Kidney tubule cell (primary cell): ENCODE measurements around the gene TAGLN3.

Experiments used
- DNase-seq: peaks from one replicate; pipeline ENCODE4 v3.0.0-alpha.2; 2018; ENCODE audit warnings: low spot score

The TAGLN3 gene

DNA sequence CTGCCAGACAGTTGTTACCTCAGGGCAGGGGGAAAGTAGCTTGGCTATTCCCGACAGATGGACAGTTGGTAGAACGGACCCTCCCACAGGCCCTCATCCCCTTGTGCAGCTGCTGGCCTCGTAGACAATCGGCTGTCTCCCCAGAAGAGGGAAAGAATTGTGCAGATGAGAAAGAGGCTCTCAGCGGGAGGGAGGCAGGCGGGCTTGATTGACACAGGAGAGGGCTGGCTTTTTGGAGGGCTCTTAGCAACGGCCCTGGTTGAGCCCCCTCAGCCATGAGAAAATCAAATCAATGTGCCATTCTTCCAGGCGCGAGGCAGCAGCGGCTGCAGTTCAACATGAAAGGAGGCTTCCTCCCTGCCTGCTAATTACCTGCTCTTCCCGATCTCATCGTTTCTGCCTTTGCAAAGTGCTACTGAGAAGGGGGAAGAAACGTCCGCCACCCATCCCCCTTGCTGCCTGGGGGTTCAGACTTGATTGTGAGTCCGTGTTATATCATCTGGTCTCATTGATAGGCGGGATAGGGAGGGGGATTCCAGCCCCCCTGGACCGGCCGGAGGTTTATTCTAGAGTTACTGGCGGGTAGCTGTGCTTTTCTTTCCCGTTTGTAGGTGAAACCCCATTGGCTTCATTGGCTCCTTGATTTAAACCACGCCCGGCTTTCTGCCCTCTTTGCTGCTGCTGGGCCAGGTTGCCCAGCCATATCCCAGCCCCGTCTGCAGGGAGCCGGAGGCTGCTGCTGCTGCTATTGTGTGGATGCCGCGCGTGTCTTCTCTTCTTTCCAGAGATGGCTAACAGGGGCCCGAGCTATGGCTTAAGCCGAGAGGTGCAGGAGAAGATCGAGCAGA lies at the start of gene TAGLN3:
Gene TAGLN3 (plus strand): TSS at position 287 of the 848 bp plus-strand sequence. CDS start 501 bp downstream, at position 788.
- DNase-seq, result peak; percentile 60

DNA sequence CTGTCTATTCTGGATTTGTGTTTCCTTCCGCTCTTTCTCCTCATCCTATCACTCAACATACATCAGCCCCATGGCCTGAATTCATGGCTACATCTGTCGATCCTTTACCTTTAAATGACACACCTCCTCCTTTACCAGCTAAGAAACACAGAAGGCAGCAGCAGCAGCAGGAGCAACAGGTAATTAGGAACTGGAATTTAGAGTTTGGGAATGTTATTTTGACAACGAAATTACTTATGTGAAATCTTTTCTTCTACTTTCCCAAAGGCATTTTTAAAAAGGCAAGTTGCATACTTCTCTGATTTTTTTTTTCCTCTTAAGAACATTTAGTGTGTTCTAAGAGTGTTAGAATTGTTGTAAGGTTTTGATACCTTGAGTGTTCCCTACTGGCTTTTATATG lies 49.0 kb upstream of the TAGLN3 start:
- no peak for DNase-seq

DNA sequence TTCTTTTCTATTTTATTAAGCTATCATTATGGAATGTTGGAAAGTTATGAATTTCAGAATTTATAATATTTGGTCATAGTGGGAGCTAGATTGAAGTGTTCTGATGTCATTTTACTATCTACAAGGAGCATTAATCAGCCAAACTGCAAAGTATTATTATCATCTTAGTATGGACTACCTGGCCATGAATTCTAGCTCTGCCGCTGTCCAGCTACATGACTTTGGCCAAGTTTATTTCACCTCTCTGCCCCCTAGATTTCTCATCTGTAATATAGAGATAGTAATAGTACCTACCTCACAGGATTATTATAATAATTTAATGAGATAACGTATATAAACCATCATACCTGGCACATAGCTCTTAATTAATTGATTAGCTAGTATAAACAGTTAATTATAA lies 47.7 kb upstream of the TAGLN3 start:
- no peak for DNase-seq

DNA sequence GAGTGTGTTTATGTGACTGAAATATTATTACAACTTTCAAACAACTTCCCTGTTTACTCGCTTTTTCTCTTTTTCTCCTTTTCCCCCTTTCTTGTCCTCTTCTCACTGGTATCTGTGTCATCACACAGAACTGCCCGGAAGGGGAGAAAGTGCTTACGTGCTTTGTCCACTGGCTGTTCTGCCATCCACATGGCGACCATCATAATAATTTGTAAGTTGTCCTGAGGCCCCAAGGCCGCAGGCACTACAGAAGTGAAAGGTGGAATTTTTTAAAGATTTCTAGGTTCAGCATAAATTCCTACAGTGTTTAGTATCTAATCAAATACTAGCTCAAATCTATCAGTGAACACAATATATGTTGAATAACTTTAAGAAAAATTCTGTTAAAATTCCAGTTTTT lies 46.6 kb upstream of the TAGLN3 start:
- DNase-seq, result no peak

DNA sequence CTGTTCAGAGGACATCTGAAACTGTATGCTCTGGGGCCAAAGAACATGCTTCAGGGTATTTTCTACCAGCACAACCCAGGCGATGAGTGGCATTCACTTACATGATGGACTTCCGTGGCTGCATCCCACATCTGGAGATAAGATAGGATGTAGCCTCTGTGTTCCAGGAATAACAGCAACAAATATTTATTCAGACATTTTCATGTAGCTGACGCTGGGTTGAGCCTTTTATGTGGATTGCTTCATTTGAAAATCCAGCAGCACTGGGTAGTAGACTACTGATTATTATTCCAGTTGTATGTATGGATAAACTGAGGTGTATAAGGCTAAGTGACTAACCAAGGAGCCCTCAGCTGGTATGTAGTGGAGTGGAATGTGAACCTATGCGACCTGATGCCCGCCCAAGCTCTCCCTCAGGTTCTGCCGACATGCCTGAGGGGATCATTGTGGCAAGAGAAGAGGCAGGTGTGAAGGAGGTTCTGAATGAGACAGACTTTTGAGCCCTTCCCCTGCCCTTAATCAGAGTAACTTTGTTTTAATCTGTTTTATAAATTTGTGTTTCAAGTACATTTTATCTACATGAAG lies 45.8 kb upstream of the TAGLN3 start:
- DNase-seq, result no peak

DNA sequence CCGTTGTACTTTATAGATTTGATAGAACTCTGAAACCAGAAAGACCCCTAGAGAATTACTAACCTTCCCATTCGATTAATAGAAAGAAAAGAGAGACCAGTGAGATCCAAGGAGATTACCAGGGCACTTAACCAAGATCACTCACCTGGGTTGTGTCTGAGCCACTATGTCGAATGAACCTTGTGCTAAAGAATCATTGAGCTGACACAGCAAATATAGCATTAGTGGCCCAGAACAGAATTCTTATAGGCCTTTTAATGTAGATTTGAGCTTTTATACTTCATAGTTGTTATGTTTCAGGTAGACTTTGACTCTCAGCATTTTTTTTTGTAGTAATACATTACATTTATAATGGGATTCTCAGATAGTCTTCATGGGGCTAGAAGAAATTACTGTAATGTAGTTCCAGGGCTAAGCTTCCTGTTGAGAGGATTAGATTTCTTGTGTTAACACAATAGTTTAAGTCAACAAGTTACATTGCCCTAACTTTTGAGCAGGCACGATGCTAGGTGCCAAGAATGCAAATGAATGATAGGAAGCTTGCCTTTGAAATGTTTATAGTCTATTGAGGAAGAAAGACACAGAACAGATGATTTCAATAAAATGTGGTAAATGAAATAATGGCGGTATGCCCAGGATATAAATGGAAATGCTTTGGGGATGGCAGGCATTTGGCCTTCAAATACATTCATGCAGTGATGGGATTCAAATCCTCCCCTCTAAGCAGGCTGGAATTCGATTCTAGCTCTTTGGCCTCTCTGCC lies 44.3 kb upstream of the TAGLN3 start:
- DNase-seq, result no peak

DNA sequence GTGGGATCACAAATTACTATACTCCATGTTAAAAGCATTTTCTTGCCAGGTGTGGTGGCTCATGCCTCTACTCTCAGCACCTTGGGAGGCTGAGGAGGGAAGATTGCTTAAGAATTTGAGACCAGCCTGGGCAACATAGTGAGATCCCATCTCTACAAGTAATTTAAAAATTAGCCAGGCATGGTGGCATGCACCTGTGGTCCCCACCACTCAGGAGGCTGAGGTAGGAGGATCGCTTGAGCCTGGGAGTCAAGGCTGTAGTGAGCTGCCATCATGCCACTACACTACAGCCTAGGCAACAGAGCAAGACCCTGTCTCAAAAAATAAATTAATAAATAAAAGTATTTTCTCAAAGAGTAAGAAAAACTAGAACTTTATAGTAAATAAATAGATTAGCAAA lies 42.8 kb upstream of the TAGLN3 start:
- no peak for DNase-seq

DNA sequence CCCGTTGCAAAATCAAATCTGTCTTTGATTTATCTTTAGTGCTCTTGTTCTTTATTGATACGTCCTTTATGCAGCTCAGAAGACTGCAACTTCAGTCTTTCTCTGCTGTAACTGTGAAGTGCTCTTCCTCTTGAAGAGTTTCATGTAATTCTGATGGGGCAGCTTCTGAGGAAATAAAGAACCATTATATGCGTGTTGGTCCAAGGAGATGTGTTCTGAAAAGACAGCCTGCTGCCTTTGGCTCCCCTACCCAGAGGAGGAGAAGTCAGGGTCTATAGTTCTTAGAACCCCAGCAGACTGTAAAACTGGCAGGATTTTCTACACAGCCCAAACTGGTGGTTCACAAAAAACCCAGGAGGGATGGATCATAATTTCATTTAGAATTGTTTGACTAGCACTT lies 42.3 kb upstream of the TAGLN3 start:
- no peak for DNase-seq

DNA sequence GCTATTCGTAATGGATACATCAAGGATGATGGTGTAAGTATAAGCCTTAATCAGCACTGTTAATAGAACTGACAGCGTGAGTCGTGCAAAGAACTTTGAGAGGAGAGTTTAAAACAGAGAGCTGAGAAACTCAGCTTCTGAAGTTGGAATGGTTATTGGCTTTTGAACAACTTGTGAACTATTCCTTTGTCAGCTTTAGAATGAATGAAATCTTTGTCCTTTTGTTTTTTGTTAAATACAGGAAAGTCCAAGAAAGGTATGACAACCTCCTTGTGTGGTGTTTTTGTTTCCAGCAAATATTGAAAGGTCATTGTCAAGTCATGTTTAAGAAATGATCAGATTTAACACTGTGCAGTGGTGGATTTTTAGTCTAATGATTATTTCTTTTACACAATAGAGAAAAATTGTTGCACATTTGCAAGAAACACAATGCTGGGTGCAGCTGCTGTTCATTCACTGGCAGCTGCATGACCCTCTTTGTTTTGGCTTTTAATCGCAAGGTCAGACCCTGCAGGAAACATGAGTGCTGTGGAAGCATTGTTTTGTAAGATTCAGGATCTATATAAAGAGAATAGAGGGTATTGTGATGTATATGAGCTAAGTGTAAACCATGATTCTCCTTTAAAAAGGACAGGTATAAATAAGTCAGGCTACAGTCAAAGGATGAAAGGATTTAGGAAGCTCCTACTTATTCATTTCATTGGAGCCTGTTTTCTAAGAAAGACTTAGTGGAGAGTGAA lies 41.6 kb upstream of the TAGLN3 start:
- no peak for DNase-seq

DNA sequence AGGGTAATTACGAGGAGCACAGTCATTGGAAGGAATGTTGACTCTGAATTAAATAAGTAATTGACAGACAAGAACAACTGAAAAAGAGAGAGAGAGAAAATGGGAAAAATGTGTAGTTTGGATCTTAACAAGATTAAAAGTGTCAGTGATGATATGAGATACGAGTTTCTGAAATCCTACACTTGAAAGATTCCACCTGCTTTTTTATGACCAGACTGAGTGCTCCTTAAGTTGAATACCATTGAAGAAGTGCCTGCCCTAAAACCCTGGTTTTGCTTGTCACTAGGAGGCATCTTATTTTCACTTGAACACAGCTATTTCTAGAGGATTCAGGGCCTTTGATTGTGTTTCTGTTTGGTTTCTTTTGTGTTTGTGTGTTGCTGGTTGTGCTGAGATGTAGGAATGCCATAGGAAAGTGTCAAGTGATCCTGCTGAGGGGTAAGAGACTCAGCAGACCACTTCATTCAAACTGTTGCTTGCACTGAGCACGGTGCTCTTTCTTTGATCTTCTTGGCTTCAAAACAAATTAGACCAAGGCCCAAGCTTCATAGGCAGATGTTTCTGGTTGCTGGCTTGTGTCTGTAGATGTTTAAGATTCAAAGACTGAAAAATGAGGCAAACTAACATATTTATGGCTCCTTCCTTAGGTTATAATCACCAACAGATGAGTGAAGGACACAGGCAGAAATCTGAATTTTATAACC lies 37.1 kb upstream of the TAGLN3 start:
- DNase-seq, result no peak

DNA sequence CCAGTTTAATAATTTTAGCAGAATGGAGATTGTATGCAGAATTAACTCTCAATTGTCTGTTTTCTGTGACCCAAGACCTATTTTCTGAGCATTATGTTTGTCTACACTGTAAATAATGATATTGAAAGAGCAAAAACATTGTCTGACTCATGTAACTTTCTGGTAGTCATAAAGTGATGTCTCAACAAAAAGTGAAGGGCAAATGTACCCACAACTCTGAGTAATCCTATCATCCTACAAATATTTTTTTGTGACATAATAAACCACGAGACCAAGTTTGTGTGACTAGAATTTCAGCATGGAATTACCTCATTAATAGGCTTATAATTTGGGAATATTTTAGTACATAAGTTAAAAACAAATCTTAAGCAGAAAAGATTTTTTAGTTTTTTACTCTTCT lies 35.3 kb upstream of the TAGLN3 start:
- DNase-seq, result peak; percentile 79

DNA sequence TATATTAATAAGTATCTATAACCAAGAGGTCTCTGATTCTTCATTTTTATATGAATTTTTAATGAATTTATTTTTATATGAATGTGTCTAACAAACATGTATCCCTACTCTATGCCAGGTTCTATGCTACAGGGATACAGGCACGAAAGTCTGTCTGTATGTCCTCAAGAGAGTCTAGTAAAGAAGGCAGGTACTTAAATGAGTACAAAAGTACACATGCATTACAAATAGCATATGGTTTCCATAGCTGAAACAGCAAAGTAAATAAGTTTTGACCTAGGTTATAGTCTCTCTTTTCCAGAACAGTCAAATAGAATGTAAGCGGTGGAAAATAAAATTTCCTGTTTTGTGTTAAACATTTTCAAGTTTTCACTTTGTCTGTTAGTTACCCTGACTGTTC lies 33.2 kb upstream of the TAGLN3 start:
- DNase-seq, result no peak

DNA sequence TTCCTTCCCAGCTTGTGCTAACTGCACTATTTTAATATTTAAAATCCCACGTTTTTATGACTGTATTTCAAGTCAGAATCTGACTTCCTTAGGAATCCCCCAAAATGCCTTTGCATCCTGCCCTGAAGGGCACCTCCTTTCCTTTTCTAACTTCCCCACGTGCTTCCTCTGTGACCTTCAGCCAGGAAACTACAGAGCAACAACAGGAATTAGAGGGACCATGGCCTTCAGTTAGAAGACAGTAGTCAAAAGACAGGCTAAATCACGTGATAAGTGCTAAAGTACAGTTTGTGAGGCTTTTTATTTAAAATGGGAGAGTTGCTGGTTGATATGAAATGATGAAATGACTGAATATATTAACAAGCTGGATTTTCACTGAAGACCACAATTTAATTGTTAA lies 31.7 kb upstream of the TAGLN3 start:
- DNase-seq, result no peak

DNA sequence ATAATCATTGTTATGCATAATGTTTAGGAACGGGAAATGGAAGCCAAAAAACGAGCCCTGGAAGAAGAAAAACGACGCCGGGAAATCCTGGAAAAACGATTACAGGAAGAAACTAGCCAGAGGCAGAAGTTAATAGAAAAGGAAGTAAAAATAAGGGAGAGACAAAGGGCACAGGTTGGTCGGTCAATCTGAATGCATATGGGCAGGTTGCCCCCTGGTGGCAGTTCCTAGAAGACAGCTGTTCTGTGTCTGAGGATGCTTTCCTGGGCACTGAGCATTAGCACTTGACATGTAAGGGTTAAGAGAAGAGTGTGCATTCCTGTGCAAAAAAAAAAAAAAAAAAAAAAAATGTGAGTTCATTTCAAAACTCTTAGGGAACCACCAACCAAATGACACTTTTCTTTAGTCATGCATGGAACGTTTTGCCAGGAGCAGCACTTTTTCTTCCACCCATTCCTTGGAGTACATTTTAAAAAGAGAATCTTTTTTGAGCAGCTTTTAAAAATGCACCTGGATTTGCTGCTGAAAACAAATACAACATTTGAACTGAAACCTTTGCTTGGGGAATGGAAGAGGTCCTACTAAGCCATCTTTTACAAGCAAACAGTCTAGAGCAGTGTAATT lies 31.0 kb upstream of the TAGLN3 start:
- DNase-seq, result peak; percentile 82

DNA sequence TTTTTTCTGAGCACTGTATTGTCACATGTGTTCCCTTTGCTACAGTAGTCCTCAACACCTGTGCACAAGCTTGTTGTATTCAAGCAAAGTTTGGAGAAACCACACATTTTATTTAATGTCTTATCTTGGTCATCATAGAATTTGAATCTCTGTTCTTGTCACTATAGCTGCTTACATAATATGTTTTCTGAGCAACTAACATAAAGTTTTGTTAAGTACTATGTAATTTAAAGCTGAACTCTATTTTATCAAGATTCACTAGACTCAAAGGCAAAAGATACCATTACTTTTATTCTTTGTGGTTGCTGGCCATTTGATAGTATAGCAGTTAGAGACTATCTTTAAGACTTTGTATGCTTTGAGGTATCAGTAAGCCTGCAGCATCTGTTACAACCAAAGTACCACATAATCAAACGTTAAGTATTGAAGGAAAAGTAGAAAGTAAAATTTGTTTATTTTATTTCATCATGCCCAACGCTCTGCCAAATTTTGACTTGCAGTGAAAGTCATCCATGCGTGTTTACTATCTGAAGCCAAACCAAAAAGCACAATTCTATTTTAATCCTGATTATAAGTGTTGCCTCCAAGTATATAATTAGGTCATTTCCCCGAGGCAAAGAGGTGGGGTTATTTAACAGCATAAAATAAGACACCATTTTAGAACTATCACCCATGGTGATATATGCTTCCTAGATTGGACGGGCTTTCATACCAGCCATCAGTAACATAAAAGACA lies 30.2 kb upstream of the TAGLN3 start:
- DNase-seq, result no peak

DNA sequence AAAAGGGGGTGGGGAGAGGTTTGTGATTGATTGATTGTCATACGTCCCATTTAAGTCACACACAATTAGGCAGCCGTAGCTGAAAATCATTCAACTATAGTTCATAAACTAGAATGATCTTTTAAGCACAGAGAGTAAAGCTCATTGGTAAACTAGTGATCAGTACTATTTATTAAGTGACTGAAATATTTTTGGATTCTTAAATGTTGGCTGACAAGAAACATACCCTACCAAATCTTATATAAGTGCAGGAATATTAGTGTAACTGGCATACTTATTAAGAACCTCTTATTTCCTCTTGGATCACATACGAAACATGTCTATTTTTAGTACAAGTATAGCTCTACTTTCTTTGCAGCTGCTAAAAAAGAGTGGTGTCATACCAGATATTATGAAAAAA lies 28.3 kb upstream of the TAGLN3 start:
- DNase-seq, result no peak

DNA sequence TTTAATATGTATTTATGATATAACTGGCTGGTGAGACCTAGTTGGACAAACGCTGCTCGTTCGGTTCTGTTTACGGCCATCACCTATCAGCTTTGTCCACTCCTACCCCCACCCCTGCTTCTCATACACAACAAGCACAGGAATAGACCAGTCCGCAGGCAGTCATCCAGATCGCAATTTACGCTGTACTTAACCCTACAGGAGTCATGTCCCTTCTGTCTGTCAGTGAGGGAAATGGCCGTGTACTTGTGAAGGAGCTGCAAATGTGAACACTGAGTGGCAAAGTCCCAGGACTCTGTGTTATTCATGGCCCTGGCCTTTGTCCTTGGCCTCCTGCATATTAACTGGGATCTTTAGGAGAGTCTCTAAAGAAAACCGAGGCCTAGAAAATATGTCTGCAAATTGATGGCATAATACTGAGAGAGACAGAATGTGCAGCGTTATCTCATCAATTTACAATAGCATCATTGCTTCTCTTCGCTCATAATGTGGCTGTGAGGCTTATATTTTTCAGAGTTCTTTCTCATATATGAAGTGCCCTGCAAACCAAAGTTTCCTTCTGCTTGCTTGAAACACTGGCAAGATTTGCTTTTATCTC lies 27.1 kb upstream of the TAGLN3 start:
- DNase-seq, result peak; percentile 63

DNA sequence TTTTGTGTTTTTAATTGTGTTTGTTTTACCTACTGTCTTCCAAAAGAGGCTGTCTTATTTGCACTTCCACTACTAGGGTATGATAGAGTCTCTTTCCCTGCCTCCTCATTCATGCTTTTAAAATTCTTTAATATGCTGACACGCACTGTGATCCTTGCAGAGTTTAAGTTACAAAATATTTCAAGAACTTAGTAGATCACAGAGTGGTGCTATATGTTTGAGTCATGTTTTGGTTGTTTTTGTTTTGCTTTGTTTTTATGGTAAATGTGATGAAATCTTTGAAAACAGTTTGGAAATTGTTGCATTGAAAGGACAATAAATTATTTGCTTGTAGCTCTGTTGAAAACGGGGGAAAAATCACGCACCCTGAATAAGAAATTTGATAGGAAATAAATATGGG lies 25.8 kb upstream of the TAGLN3 start:
- no peak for DNase-seq

DNA sequence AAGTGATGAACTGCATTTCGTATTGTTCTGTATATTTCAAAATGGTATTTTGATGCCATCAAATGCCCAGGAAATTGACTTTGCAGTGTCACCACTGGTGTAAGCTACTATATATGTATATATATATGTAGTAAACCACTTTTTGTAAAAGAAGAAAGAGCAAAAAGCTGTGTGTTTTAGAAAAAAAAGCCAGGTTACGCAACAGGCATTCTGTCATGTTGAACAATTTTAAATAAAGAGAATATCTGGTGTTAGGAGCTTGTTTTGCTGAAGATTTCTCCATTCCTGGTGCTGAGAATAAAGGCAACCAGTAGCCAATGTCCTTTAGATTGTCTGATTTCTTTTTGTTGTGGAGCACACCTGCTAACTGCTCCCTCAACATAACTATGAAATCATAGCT lies 23.6 kb upstream of the TAGLN3 start:
- DNase-seq, result no peak

DNA sequence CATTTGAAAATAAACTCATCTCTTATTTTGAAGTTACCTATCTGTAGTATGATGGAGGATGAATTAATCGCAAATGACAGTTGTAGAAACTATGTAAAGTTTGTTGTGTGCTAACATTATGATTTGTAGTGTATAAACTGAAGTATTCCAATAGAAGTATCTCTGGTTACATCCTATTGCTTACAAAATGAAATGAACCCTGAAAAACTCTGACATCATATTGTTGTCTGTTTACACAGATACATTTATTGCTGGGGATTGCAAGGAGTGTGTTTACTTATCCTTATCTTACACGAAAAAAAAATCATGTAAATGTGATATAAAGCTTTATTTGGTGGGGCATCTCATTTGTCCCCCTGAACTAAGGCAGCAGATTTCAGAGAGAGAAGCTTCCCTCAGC lies 22.5 kb upstream of the TAGLN3 start:
- DNase-seq, result no peak
